A673 (cell line): ENCODE measurements around the gene PHF21B.

ENCODE experiments used
- EZH2 ChIP-seq: fragments of 200-600 bp; sonication (generic); IDR thresholded peaks from 2 replicates; pipeline ENCODE4 v1.6.1; 2017; ENCODE audit warnings: borderline replicate concordance, low read depth, mild to moderate bottlenecking, mixed read lengths, antibody characterized with exemption, low read length; ENCODE audit not compliant: poor library complexity, severe bottlenecking
- TF ChIP-seq, protein P1 (sequence below): fragments of 300-800, 200-600 bp; sonication (generic); conservative IDR thresholded peaks from 2 replicates; pipeline ENCODE4 v1.5.1; 2017; ENCODE audit warnings: low read depth, mild to moderate bottlenecking, antibody characterized with exemption, low read length, moderate library complexity, mixed read lengths

DNA sequence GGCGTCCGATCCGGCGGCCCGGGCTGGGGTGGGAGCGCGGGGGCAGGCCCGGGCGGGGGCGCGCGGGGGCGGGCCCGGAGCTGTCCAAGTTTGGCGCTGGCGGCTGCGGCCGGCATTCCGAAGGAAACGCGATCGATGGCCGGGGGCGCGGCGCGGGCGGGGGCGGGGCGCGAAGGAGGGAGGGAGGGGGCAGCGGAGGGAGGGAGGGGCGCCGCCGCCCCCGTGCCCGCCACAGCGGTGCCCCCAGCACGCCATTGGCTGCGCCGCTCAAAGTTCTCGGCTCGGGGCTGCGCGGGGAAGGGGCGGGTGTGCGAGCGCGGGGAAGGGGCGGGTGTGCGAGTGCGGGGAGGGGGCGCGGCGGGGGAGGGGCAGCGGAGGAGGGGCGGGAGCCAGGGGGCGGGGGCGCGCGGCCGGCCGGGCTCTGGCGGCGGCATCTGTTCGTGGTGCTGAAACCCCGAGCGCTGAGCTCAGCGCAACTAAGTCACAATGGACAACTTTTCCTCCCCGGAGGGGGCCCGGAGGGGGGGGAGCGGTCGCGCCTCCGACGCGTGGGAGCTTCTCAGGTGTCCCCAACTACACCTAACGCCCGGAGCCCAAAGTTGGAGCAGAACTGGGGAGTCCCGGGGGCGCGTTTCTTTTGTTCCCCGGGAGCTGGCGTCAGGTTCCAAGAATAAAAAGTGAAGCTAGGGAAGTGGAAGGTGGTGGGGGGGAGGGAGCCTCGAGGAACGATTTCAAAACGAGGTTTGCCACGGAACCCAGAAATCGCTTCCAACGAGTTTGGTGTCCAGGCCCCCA, 2.2 kb downstream of the PHF21B start:
- TF ChIP-seq, protein P1, sequence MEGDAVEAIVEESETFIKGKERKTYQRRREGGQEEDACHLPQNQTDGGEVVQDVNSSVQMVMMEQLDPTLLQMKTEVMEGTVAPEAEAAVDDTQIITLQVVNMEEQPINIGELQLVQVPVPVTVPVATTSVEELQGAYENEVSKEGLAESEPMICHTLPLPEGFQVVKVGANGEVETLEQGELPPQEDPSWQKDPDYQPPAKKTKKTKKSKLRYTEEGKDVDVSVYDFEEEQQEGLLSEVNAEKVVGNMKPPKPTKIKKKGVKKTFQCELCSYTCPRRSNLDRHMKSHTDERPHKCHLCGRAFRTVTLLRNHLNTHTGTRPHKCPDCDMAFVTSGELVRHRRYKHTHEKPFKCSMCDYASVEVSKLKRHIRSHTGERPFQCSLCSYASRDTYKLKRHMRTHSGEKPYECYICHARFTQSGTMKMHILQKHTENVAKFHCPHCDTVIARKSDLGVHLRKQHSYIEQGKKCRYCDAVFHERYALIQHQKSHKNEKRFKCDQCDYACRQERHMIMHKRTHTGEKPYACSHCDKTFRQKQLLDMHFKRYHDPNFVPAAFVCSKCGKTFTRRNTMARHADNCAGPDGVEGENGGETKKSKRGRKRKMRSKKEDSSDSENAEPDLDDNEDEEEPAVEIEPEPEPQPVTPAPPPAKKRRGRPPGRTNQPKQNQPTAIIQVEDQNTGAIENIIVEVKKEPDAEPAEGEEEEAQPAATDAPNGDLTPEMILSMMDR: no peak
- TF ChIP-seq EZH2: no peak
